SH-SY5Y (cell line): ENCODE measurements around the gene SERPINB6.
"Not testable (repeated sequence)": the region's sequence is repeated elsewhere in the genome, so short reads cannot be mapped to it uniquely, and the experiment has no call there.

Experiments used
- GATA2 ChIP-seq: IDR thresholded peaks from 2 replicates; pipeline ENCODE4 v1.6.1; 2011; ENCODE audit warnings: mild to moderate bottlenecking, low read depth, low read length
- GATA3 ChIP-seq: IDR thresholded peaks from 2 replicates; pipeline ENCODE4 v1.6.1; 2011; ENCODE audit warnings: low read depth, mild to moderate bottlenecking, low read length, moderate library complexity

- not testable (repeated sequence) for TF ChIP-seq GATA3
- peak; percentile 76 for TF ChIP-seq GATA2
These were observed 62.9 kb downstream of the SERPINB6 start for GRCh38 chr6:2908516-2908915.
